ENCODE measurements around the gene TMEM69. TPM values are rescaled to one million over a fixed set of nuclear protein-coding genes. Genes with fewer than 3 reads are reported as not detected.
"Not testable (repeated sequence)": the region's sequence is repeated elsewhere in the genome, so short reads cannot be mapped to it uniquely, and the experiment has no call there.

The TMEM69 gene
- total and polyA plus RNA-seq, 2 experiments from 2014 or later: 31.3 to 69.7 TPM

- peaks cover 14% of the 10 kb centered on the region for H3K4me1 ChIP-seq (ENCODE audit: low read depth)
- no peaks in the 10 kb centered on the region for H3K36me3 ChIP-seq
- H3K27me3 ChIP-seq: no peaks in the 10 kb centered on the region
- no peak for TF ChIP-seq CTCF (IDR thresholded peaks at IDR 0.05; ENCODE audit: low read depth, low read length)
- DNase-seq (ENCODE audit: low read depth in 1 of 2, low spot score in 1 of 2): no peak
- H3K4me3 ChIP-seq: no peak overlapping the region
- H3K9me3 ChIP-seq (ENCODE audit: low read depth): no peaks in the 10 kb centered on the region
- no peak overlapping the region for H3K27ac ChIP-seq
Measured at GRCh38 chr1:45669859-45670655, 17.9 kb upstream of the TMEM69 start.

GRCh38 chr1:45673956-45674355 is 14.0 kb upstream of the TMEM69 start:
- H3K36me3 ChIP-seq: no peaks in the 10 kb centered on the region
- no peak for DNase-seq (ENCODE audit: low read depth in 1 of 2, low spot score in 1 of 2)
- no peak overlapping the region for H3K27ac ChIP-seq
- H3K4me1 ChIP-seq (ENCODE audit: low read depth): peaks cover 12% of the 10 kb centered on the region
- TF ChIP-seq CTCF (IDR thresholded peaks at IDR 0.05; ENCODE audit: low read depth, low read length): no peak
- no peaks in the 10 kb centered on the region for H3K9me3 ChIP-seq (ENCODE audit: low read depth)
- no peaks in the 10 kb centered on the region for H3K27me3 ChIP-seq
- no peak overlapping the region for H3K4me3 ChIP-seq

GRCh38 chr1:45674478-45674877 is 13.5 kb upstream of the TMEM69 start:
- H3K27me3 ChIP-seq: no peaks in the 10 kb centered on the region
- no peak overlapping the region for H3K4me3 ChIP-seq
- no peak overlapping the region for H3K27ac ChIP-seq
- no peaks in the 10 kb centered on the region for H3K36me3 ChIP-seq
- DNase-seq (ENCODE audit: low read depth in 1 of 2, low spot score in 1 of 2): no peak
- H3K9me3 ChIP-seq (ENCODE audit: low read depth): no peaks in the 10 kb centered on the region
- H3K4me1 ChIP-seq (ENCODE audit: low read depth): peaks cover 17% of the 10 kb centered on the region
- TF ChIP-seq CTCF (IDR thresholded peaks at IDR 0.05; ENCODE audit: low read depth, low read length): no peak

GRCh38 chr1:45676553-45676952 is 11.4 kb upstream of the TMEM69 start:
- not testable (repeated sequence) for H3K4me3 ChIP-seq; H3K9me3 ChIP-seq (ENCODE audit: low read depth); H3K27ac ChIP-seq; H3K27me3 ChIP-seq; H3K36me3 ChIP-seq; DNase-seq (ENCODE audit: low read depth in 1 of 2, low spot score in 1 of 2)
- H3K4me1 ChIP-seq (ENCODE audit: low read depth): peaks cover 34% of the 10 kb centered on the region

GRCh38 chr1:45677751-45678245 is 10.2 kb upstream of the TMEM69 start:
- Histone ChIP-seq H3K4me3 (no peak overlapping the region), H3K36me3 (no peaks in the 10 kb centered on the region), H3K9me3 (ENCODE audit: low read depth) (no peaks in the 10 kb centered on the region), H3K4me1 (ENCODE audit: low read depth) (peaks cover 44% of the 10 kb centered on the region), H3K27me3 (no peaks in the 10 kb centered on the region), H3K27ac (no peak overlapping the region)
- TF ChIP-seq CTCF (IDR thresholded peaks at IDR 0.05; ENCODE audit: low read depth, low read length): no peak
- DNase-seq (ENCODE audit: low read depth in 1 of 2, low spot score in 1 of 2): no peak

- peak overlapping the region; percentile 26 for H3K27ac ChIP-seq
- H3K36me3 ChIP-seq: no peaks in the 10 kb centered on the region
- no peak overlapping the region for H3K4me3 ChIP-seq
- no peaks in the 10 kb centered on the region for H3K9me3 ChIP-seq (ENCODE audit: low read depth)
- peaks cover 45% of the 10 kb centered on the region for H3K4me1 ChIP-seq (ENCODE audit: low read depth)
- TF ChIP-seq CTCF (IDR thresholded peaks at IDR 0.05; ENCODE audit: low read depth, low read length): no peak
- DNase-seq (ENCODE audit: low read depth in 1 of 2, low spot score in 1 of 2): no peak
- H3K27me3 ChIP-seq: no peaks in the 10 kb centered on the region
Measured at GRCh38 chr1:45678489-45678888, 9.5 kb upstream of the TMEM69 start.
